Measurements from ENCODE around the gene CYSRT1.

Gene CYSRT1

GRCh38 chr9:137224830-137225694 lies at the start of gene CYSRT1:
Gene CYSRT1 (plus strand): TSS chr9:137225174. CDS start chr9:137225622, 448 bp downstream.
- DNase-seq (ENCODE audit: low read depth in 2 of 2) = no peak

- DNase-seq (ENCODE audit: low read depth in 2 of 2) = no peak
Observed at GRCh38 chr9:137175345-137175961, 49.5 kb upstream of the CYSRT1 start.

- no peak for DNase-seq (ENCODE audit: low read depth in 2 of 2)
Observed at GRCh38 chr9:137176302-137177182, 48.4 kb upstream of the CYSRT1 start.

GRCh38 chr9:137178201-137178938 lies 46.6 kb upstream of the CYSRT1 start:
- DNase-seq (ENCODE audit: low read depth in 2 of 2) = no peak

GRCh38 chr9:137178939-137179630 lies 45.9 kb upstream of the CYSRT1 start:
- DNase-seq (ENCODE audit: low read depth in 2 of 2) = no peak

- no peak for DNase-seq (ENCODE audit: low read depth in 2 of 2)
Observed at GRCh38 chr9:137179761-137180160, 45.2 kb upstream of the CYSRT1 start.

- DNase-seq (ENCODE audit: low read depth in 2 of 2) = no peak
Observed at GRCh38 chr9:137180491-137180890, 44.5 kb upstream of the CYSRT1 start.

- DNase-seq (ENCODE audit: low read depth in 2 of 2) = no peak
Observed at GRCh38 chr9:137181680-137182079, 43.3 kb upstream of the CYSRT1 start.

- DNase-seq (ENCODE audit: low read depth in 2 of 2) = no peak
Observed at GRCh38 chr9:137182836-137183235, 42.1 kb upstream of the CYSRT1 start.

GRCh38 chr9:137183980-137184595 lies 40.9 kb upstream of the CYSRT1 start:
- no peak for DNase-seq (ENCODE audit: low read depth in 2 of 2)

- no peak for DNase-seq (ENCODE audit: low read depth in 2 of 2)
Observed at GRCh38 chr9:137184881-137185660, 39.9 kb upstream of the CYSRT1 start.

- DNase-seq (ENCODE audit: low read depth in 2 of 2) = no peak
Observed at GRCh38 chr9:137185921-137186320, 39.1 kb upstream of the CYSRT1 start.

GRCh38 chr9:137186385-137186784 lies 38.6 kb upstream of the CYSRT1 start:
- no peak for DNase-seq (ENCODE audit: low read depth in 2 of 2)

- DNase-seq (ENCODE audit: low read depth in 2 of 2) = no peak
Observed at GRCh38 chr9:137187386-137187785, 37.6 kb upstream of the CYSRT1 start.

- no peak for DNase-seq (ENCODE audit: low read depth in 2 of 2)
Observed at GRCh38 chr9:137188086-137188489, 36.9 kb upstream of the CYSRT1 start.

- peak; percentile 91 to 95 for DNase-seq (ENCODE audit: low read depth in 2 of 2)
Observed at GRCh38 chr9:137188490-137189296, 36.3 kb upstream of the CYSRT1 start, which contains the start of the genes ANAPC2 and SSNA1. Gene ANAPC2 (minus strand): TSS chr9:137188560. CDS start chr9:137188532, 28 bp downstream. Gene SSNA1 (plus strand): TSS chr9:137188676. CDS start chr9:137188727, 51 bp downstream.

GRCh38 chr9:137189297-137190295 lies 35.4 kb upstream of the CYSRT1 start:
- DNase-seq (ENCODE audit: low read depth in 2 of 2) = no peak
